NB4 (cell line): ENCODE results near the gene SLC30A4.

Experiments
- MYC ChIP-seq: IDR thresholded peaks from 2 replicates; pipeline ENCODE4 v1.6.1; 2011; ENCODE audit warnings: low read depth, low read length
- POLR2A ChIP-seq: IDR thresholded peaks from 2 replicates; pipeline ENCODE4 v1.6.1; 2011; ENCODE audit warnings: mild to moderate bottlenecking; ENCODE audit not compliant: insufficient read length; ENCODE audit errors: extremely low read depth
- TF ChIP-seq, protein P1 (sequence below): IDR thresholded peaks from one replicate; pipeline ENCODE4 v1.5.1; 2012; ENCODE audit warnings: low read depth, low read length
- TF ChIP-seq, protein P2 (sequence below): IDR thresholded peaks from 2 replicates; pipeline ENCODE4 v1.6.1; 2011; ENCODE audit warnings: low read depth, low read length

GRCh38 chr15:45443645-45444044 lies 78.9 kb downstream of the SLC30A4 start:
- TF ChIP-seq, protein P1, sequence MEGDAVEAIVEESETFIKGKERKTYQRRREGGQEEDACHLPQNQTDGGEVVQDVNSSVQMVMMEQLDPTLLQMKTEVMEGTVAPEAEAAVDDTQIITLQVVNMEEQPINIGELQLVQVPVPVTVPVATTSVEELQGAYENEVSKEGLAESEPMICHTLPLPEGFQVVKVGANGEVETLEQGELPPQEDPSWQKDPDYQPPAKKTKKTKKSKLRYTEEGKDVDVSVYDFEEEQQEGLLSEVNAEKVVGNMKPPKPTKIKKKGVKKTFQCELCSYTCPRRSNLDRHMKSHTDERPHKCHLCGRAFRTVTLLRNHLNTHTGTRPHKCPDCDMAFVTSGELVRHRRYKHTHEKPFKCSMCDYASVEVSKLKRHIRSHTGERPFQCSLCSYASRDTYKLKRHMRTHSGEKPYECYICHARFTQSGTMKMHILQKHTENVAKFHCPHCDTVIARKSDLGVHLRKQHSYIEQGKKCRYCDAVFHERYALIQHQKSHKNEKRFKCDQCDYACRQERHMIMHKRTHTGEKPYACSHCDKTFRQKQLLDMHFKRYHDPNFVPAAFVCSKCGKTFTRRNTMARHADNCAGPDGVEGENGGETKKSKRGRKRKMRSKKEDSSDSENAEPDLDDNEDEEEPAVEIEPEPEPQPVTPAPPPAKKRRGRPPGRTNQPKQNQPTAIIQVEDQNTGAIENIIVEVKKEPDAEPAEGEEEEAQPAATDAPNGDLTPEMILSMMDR, result no peak
- TF ChIP-seq POLR2A (no peak), MYC (no peak)
- TF ChIP-seq, protein P2, sequence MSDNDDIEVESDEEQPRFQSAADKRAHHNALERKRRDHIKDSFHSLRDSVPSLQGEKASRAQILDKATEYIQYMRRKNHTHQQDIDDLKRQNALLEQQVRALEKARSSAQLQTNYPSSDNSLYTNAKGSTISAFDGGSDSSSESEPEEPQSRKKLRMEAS, result no peak
